ENCODE measurements around the gene ATG101. TPM values are rescaled to one million over a fixed set of nuclear protein-coding genes. Genes with fewer than 3 reads are reported as not detected.

The ATG101 gene
- total and polyA plus RNA-seq, 9 of the 15 experiments (the other 6 are each of a cell fraction or from before 2014, with no cell fraction given) = 2.9 to 52.4 (median 29.7) TPM

- TF ChIP-seq PBX2 (CRISPR knock-in tag; IDR thresholded peaks at IDR 0.05; ENCODE audit: low read depth) = no peak
- no peak for TF ChIP-seq PBX2 (tag; conservative IDR thresholded peaks at IDR 0.05; ENCODE audit: low read depth)
- no peak for TF ChIP-seq ZNF134 (CRISPR knock-in tag; conservative IDR thresholded peaks at IDR 0.05)
- TF ChIP-seq ZNF551 (CRISPR knock-in tag; IDR thresholded peaks at IDR 0.05) = no peak
Measured at GRCh38 chr12:52054231-52054832, 15.4 kb upstream of the ATG101 start (continued).

- FAIRE-seq (no peak), DNase-seq (ENCODE audit: extremely low read depth in 1 of 4, low spot score in 3 of 4) (no peak), ATAC-seq (no peak)
- ChIA-PET CTCF (ENCODE audit: low intra/inter-chr PET ratio) (interaction anchor here (0.6 kb wide), 1 partner anchor 1897 kb away, joined by 3 read pairs; no protein-coding TSS in a partner anchor), POLR2A (interaction anchor here (1.0 kb wide), 2 partner anchors 14 to 20 kb away, joined by 4 read pairs; no protein-coding TSS in a partner anchor)
- no peak overlapping the region for H3K4me3 ChIP-seq
- no peak overlapping the region for H3K27ac ChIP-seq (ENCODE audit: extremely low read depth, low read depth, low read length)
- H3K9me3 ChIP-seq (replicated peaks; ENCODE audit: control insufficient read depth, insufficient read depth, low read depth, low read length) = no peaks in the 10 kb centered on the region
- H3K4me1 ChIP-seq (replicated peaks in 1 of 2; ENCODE audit: control insufficient read depth in 2 of 2, insufficient read depth in 2 of 2, low read length in 2 of 2) = peaks cover 19 to 40% of the 10 kb centered on the region in 2 experiments
- H3K4me2 ChIP-seq (ENCODE audit: insufficient read depth, low read length) = no peak overlapping the region
- intact Hi-C loops (cut with micrococcal nuclease) (no loop called here), in situ Hi-C loops (cut with MboI) (no loop called here)
- H3K9ac ChIP-seq (ENCODE audit: insufficient read depth in 1 of 2, low read depth in 2 of 2, low read length in 2 of 2) = no peak overlapping the region
- H4K20me1 ChIP-seq (replicated peaks; ENCODE audit: control insufficient read depth, insufficient read depth, low read length) = peaks cover 6% of the 10 kb centered on the region; the same call in 1 of the 2 replicates
- no peaks in the 10 kb centered on the region for H3K79me2 ChIP-seq (ENCODE audit: control insufficient read depth, insufficient read depth, low read length)
- H3K27me3 ChIP-seq (ENCODE audit: control insufficient read depth in 2 of 2, insufficient read depth in 2 of 2, low read length in 2 of 2) = peaks cover 0 to 16% of the 10 kb centered on the region in 2 experiments; a peak in 3 of 5 replicates
- BruUV-seq (replicated peaks) = no TSS peak
- H3K36me3 ChIP-seq (ENCODE audit: control insufficient read depth, insufficient read depth, low read length) = no peaks in the 10 kb centered on the region
- no peak overlapping the region for H2AFZ ChIP-seq (ENCODE audit: low read depth, low read length)
- WGBS (ENCODE audit: insufficient coverage, low coverage, missing lambda C conversion rate) = 53% methylated on average over 19 of the region's 21 CpGs
- H3K9me1 ChIP-seq (ENCODE audit: control insufficient read depth, insufficient read depth, low read length) = no peaks in the 10 kb centered on the region
- TF ChIP-seq NCOA2 (IDR thresholded peaks at IDR 0.05; ENCODE audit: partially characterized antibody in 2 of 2) (no peak), KDM1A (IDR thresholded peaks at IDR 0.05) (no peak), ZBTB34 (CRISPR knock-in tag; IDR thresholded peaks at IDR 0.05) (no peak), ZNF24 (IDR thresholded peaks at IDR 0.05) (no peak), NFATC3 (IDR thresholded peaks at IDR 0.05) (no peak), NR1H2 (CRISPR knock-in tag; IDR thresholded peaks at IDR 0.05) (no peak), HBP1 (CRISPR knock-in tag; IDR thresholded peaks at IDR 0.05) (no peak), NCOA4 (IDR thresholded peaks at IDR 0.05; ENCODE audit: partially characterized antibody) (no peak)
Measured at GRCh38 chr12:52054833-52055730, 14.7 kb upstream of the ATG101 start.

Measured in K562 (cell line).